Measurements from ENCODE around the gene EZH2. TPM values are rescaled to one million over a fixed set of nuclear protein-coding genes. Genes with fewer than 3 reads are reported as not detected.

EZH2 gene
- total and polyA plus RNA-seq, 2 donors (not counting 3 experiments of a cell fraction or from before 2014, with no cell fraction given) = 16.9 to 33.4 TPM

GRCh38 chr7:148803094-148803493 is 81.0 kb downstream of the EZH2 start:
- no peak overlapping the region for H3K27ac ChIP-seq (ENCODE audit: insufficient read depth, low read depth, low read length)
- DNase-seq (ENCODE audit: low read depth, low spot score) = no peak
- H3K27me3 ChIP-seq (ENCODE audit: control insufficient read depth in 2 of 2, insufficient read depth in 2 of 2, low read length in 2 of 2) = no peaks in the 10 kb centered on the region
- CTCF ChIA-PET = interaction anchor here (0.9 to 1.1 kb wide), 3 partner anchors 10 to 49 kb away, joined by 3 to 5 read pairs (median 3); no protein-coding TSS in a partner anchor
- H3K9me3 ChIP-seq (replicated peaks; ENCODE audit: control insufficient read depth, insufficient read depth, low read length) = no peaks in the 10 kb centered on the region
- no peaks in the 10 kb centered on the region for H4K20me1 ChIP-seq (replicated peaks; ENCODE audit: control insufficient read depth, extremely low read depth, insufficient read depth, low read length)
- dilution Hi-C loops (cut with MboI; ENCODE audit: extremely low pct_ligation_motif_present, low sequenced_read_pairs) = no loop called here
- no peaks in the 10 kb centered on the region for H3K4me1 ChIP-seq (ENCODE audit: control insufficient read depth, extremely low read depth, insufficient read depth, low read length)
- no peak overlapping the region for H3K4me3 ChIP-seq (replicated peaks in 1 of 3; ENCODE audit: insufficient read depth in 1 of 3, low read depth in 1 of 3, low read length in 3 of 3)
- no peak for FAIRE-seq
- no peaks in the 10 kb centered on the region for H3K9me1 ChIP-seq (replicated peaks; ENCODE audit: control insufficient read depth, extremely low read depth, insufficient read depth, low read length)
- POLR2A ChIA-PET = no interaction called here
- no TSS peak for BruUV-seq (replicated peaks)
- H2AFZ ChIP-seq (ENCODE audit: low read depth, low read length) = no peak overlapping the region
- H3K36me3 ChIP-seq (ENCODE audit: control insufficient read depth in 2 of 2, extremely low read depth in 1 of 2, insufficient read depth in 2 of 2, low read length in 2 of 2) = peaks cover 15 to 33% of the 10 kb centered on the region in 2 experiments
- intact Hi-C loops (cut with micrococcal nuclease) = no loop called here
- H3K9ac ChIP-seq (replicated peaks; ENCODE audit: extremely low read depth, insufficient read depth, low read length) = no peak overlapping the region
- no peaks in the 10 kb centered on the region for H3K79me2 ChIP-seq (ENCODE audit: control insufficient read depth, insufficient read depth, low read length)
- TF ChIP-seq POLR2AphosphoS5 (IDR thresholded peaks at IDR 0.05; ENCODE audit: insufficient read depth, low read depth, low read length) = no peak
- no peak for TF ChIP-seq MAX (IDR thresholded peaks at IDR 0.05; ENCODE audit: insufficient read depth, insufficient read length)
- TF ChIP-seq POLR2A (IDR thresholded peaks at IDR 0.05; ENCODE audit: low read depth, low read length) = no peak
- TF ChIP-seq JUN (IDR thresholded peaks at IDR 0.05; ENCODE audit: borderline replicate concordance, insufficient read depth, insufficient read length, low read depth) = no peak
- no peak for TF ChIP-seq CTCF (IDR thresholded peaks at IDR 0.05; ENCODE audit: extremely low read depth in 1 of 2, insufficient read depth in 1 of 2, low read depth in 1 of 2, low read length in 2 of 2)
- no peak for TF ChIP-seq EZH2 (IDR thresholded peaks at IDR 0.05; ENCODE audit: borderline replicate concordance, low read depth, low read length, severe bottlenecking)
- TF ChIP-seq FOS (IDR thresholded peaks at IDR 0.05; ENCODE audit: borderline replicate concordance, insufficient read depth, low read length) = no peak
- no peak for TF ChIP-seq GATA2 (IDR thresholded peaks at IDR 0.05; ENCODE audit: insufficient read depth, insufficient read length, low read depth, low read length)
- TF ChIP-seq MYC (IDR thresholded peaks at IDR 0.05; ENCODE audit: low read depth, low read length) = no peak
- H3K4me2 ChIP-seq (ENCODE audit: insufficient read depth, low read length) = no peak overlapping the region
